GM12878 (cell line): ENCODE data around the gene ELMO3.

Source experiments
- CHD1 ChIP-seq: IDR thresholded peaks from 2 replicates; pipeline ENCODE4 v1.6.1; 2012; ENCODE audit warnings: low read depth, low read length, improper control_type of control experiment
- CHD2 ChIP-seq: IDR thresholded peaks from 2 replicates; pipeline ENCODE4 v1.6.1; 2011; ENCODE audit warnings: low read depth, low read length, improper control_type of control experiment, borderline replicate concordance
- CREB1 ChIP-seq: IDR thresholded peaks from 2 replicates; pipeline ENCODE4 v1.6.1; 2012; ENCODE audit warnings: low read depth, mild to moderate bottlenecking, inconsistent platforms
- POLR2A ChIP-seq: IDR thresholded peaks from 2 replicates; pipeline ENCODE4 v1.6.1; 2011; ENCODE audit warnings: low read depth, mild to moderate bottlenecking, low read length
- SMC3 ChIP-seq: IDR thresholded peaks from 2 replicates; pipeline ENCODE4 v1.6.1; 2011; ENCODE audit warnings: low read length, improper control_type of control experiment, borderline replicate concordance
- SUZ12 ChIP-seq: fragments of 200-600 bp; sonication (generic); IDR thresholded peaks from one replicate; pipeline ENCODE4 v1.6.1; 2018; ENCODE audit warnings: antibody characterized with exemption, mild to moderate bottlenecking; ENCODE audit not compliant: unreplicated experiment
- TF ChIP-seq, protein P1 (sequence below): fragments of 450-650 bp; IDR thresholded peaks from 2 replicates; pipeline ENCODE4 v1.6.1; 2017; ENCODE audit warnings: mild to moderate bottlenecking
- TF ChIP-seq, protein P2 (sequence below), 3 experiments: IDR thresholded peaks in 2 of 3; conservative IDR thresholded peaks in 1 of 3; 2 replicates each; pipeline ENCODE4 v1.5.1; 2011; ENCODE audit warnings: low read depth in 3 of 3, low read length in 3 of 3, mild to moderate bottlenecking in 3 of 3, control low read depth in 2 of 3, moderate library complexity in 2 of 3, inconsistent platforms in 1 of 3, mixed read lengths in 1 of 3; ENCODE audit not compliant: control insufficient read depth in 2 of 3, insufficient read depth in 1 of 3; ENCODE audit errors: extremely low read depth in 1 of 3
- TF ChIP-seq, protein P3 (sequence below): IDR thresholded peaks from 2 replicates; pipeline ENCODE4 v1.6.1; 2012; ENCODE audit warnings: low read depth, low read length, improper control_type of control experiment
- TF ChIP-seq, protein P4 (sequence below): IDR thresholded peaks from 2 replicates; pipeline ENCODE4 v1.6.1; 2011; ENCODE audit warnings: mild to moderate bottlenecking, low read depth, low read length, moderate library complexity; ENCODE audit not compliant: insufficient replicate concordance
- TF ChIP-seq, protein P5 (sequence below): fragments of 450-650 bp; IDR thresholded peaks from 2 replicates; pipeline ENCODE4 v1.6.1; 2014; ENCODE audit warnings: mild to moderate bottlenecking

DNA sequence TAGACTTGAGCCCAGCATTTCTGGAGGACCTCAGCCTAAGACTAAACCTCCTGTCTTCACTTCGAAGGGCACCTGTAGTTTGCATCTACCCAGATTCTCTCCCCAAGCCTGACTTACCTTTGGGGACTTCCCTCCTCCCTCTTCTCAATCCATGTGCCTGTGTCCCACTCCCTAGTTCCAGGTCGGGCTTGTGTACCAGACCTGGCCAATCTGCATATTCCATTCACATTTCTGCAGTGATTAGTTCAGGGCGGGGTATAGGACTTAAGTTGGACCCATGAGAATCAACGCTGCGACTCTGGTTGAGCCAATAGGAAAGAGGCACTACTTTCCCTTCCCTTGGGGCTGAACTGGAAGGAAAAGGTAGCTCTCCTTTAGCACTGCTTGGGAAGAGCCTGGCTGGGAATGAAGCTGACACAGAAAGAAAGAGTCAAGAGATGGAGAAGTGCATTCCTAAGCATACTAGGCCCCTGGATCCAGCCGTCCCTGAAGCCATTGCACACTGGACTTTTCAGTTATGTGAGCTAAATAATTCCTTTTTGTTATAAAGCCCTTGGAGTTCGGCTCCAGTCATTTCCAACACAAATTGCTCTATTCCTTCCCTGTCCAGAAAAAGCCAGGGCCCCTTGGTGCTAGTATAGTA, 41.7 kb upstream of the ELMO3 start:
- TF ChIP-seq, protein P1, sequence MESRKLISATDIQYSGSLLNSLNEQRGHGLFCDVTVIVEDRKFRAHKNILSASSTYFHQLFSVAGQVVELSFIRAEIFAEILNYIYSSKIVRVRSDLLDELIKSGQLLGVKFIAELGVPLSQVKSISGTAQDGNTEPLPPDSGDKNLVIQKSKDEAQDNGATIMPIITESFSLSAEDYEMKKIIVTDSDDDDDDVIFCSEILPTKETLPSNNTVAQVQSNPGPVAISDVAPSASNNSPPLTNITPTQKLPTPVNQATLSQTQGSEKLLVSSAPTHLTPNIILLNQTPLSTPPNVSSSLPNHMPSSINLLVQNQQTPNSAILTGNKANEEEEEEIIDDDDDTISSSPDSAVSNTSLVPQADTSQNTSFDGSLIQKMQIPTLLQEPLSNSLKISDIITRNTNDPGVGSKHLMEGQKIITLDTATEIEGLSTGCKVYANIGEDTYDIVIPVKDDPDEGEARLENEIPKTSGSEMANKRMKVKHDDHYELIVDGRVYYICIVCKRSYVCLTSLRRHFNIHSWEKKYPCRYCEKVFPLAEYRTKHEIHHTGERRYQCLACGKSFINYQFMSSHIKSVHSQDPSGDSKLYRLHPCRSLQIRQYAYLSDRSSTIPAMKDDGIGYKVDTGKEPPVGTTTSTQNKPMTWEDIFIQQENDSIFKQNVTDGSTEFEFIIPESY = no peak
- no peak for TF ChIP-seq CHD1
- TF ChIP-seq, protein P2, sequence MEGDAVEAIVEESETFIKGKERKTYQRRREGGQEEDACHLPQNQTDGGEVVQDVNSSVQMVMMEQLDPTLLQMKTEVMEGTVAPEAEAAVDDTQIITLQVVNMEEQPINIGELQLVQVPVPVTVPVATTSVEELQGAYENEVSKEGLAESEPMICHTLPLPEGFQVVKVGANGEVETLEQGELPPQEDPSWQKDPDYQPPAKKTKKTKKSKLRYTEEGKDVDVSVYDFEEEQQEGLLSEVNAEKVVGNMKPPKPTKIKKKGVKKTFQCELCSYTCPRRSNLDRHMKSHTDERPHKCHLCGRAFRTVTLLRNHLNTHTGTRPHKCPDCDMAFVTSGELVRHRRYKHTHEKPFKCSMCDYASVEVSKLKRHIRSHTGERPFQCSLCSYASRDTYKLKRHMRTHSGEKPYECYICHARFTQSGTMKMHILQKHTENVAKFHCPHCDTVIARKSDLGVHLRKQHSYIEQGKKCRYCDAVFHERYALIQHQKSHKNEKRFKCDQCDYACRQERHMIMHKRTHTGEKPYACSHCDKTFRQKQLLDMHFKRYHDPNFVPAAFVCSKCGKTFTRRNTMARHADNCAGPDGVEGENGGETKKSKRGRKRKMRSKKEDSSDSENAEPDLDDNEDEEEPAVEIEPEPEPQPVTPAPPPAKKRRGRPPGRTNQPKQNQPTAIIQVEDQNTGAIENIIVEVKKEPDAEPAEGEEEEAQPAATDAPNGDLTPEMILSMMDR (IDR thresholded peaks at IDR 0.05 in 2 of 3, conservative IDR thresholded peaks at IDR 0.05 in 1 of 3; ENCODE audit: control insufficient read depth in 2 of 3, extremely low read depth in 1 of 3, insufficient read depth in 1 of 3, low read depth in 3 of 3, low read length in 3 of 3) = no peak
- TF ChIP-seq, protein P3, sequence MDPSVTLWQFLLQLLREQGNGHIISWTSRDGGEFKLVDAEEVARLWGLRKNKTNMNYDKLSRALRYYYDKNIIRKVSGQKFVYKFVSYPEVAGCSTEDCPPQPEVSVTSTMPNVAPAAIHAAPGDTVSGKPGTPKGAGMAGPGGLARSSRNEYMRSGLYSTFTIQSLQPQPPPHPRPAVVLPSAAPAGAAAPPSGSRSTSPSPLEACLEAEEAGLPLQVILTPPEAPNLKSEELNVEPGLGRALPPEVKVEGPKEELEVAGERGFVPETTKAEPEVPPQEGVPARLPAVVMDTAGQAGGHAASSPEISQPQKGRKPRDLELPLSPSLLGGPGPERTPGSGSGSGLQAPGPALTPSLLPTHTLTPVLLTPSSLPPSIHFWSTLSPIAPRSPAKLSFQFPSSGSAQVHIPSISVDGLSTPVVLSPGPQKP = no peak
- TF ChIP-seq SUZ12 = no peak
- TF ChIP-seq CHD2 = no peak
- no peak for TF ChIP-seq SMC3
- TF ChIP-seq CREB1 = no peak
- TF ChIP-seq, protein P4, sequence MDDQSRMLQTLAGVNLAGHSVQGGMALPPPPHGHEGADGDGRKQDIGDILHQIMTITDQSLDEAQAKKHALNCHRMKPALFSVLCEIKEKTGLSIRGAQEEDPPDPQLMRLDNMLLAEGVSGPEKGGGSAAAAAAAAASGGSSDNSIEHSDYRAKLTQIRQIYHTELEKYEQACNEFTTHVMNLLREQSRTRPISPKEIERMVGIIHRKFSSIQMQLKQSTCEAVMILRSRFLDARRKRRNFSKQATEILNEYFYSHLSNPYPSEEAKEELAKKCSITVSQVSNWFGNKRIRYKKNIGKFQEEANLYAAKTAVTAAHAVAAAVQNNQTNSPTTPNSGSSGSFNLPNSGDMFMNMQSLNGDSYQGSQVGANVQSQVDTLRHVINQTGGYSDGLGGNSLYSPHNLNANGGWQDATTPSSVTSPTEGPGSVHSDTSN = no peak
- TF ChIP-seq, protein P5, sequence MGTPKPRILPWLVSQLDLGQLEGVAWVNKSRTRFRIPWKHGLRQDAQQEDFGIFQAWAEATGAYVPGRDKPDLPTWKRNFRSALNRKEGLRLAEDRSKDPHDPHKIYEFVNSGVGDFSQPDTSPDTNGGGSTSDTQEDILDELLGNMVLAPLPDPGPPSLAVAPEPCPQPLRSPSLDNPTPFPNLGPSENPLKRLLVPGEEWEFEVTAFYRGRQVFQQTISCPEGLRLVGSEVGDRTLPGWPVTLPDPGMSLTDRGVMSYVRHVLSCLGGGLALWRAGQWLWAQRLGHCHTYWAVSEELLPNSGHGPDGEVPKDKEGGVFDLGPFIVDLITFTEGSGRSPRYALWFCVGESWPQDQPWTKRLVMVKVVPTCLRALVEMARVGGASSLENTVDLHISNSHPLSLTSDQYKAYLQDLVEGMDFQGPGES = no peak
- TF ChIP-seq POLR2A = no peak
